GM03348 (cell line): Measurements from ENCODE around the gene BRD1.

Source experiments
- DNase-seq: peaks from one replicate; pipeline ENCODE4 v3.0.0; 2012; ENCODE audit warnings: low spot score

The BRD1 gene

DNA sequence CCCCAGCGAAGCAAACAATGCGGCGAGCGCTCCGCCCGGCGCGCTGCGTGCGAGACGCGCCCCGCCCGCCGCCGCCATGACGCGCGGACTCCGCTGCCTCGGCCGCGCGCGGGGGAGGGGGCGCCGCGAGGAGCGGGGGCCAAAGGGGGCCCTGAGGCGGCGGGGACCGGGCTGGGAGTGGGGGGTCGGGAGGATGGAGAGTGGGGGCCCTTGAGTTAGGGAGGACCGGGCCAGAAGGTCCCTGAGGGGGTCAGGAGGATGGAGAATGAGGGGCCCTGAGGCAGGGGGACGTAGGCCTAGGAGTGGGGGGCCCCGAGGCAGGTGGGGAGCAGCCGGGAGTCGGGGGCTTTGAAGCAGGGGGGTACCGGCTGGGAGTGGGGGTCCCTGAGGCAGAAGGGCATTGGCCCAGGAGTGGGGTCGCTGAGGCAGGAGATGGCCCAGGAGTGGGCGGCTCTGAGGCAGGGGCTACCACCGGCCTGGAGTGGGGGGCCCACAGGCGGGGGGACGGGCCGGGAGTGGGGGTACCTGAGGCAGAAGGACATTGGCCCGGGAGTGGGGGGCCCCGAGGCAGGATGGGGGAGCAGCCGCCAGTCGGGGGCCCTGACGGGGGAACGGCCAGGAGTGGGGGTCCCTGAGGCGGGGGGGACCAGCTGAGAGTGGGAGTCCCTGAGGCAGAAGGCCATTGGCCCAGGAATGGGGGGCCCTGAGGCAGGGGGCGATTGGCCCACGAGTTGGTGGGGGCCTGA, at the start of gene BRD1:
Gene BRD1, minus strand, starts transcription at position 21 of the 746 bp plus-strand sequence. CDS start 3,556 bp downstream, outside the sequence.
- DNase-seq: peak; percentile 92

DNA sequence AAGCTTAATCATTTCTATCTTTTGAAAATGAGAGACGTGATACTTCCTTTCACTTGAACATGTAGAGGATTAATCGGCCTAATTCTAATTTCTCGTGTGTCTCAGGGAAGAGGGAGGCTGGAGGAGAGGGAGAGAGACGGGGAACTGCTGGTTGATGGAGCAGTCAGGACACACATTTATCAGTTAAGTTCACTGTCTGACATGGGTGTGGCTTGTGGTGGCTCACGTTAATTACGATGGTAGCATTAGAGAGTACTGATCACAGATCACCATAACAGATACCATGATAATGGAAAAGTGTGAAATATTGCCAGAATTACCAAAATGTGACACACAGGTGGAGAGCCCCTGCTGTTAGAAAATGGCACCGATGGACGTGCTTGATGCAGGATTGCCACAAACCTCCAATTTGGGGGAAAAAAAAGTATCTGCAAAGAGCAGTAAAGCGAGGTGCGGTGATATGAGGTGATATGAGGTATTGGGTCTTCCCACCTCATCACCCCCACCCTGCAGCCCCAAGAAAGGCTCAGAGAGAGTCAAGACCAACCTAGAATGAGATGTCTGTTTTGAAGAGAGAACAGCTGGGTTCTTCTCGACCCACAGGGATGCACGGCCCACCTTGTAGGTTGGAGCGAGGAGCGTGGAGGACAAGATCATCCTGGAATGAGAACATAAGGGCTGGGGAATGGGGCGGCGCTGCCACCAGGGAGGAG, 45.7 kb upstream of the BRD1 start:
- no peak for DNase-seq

DNA sequence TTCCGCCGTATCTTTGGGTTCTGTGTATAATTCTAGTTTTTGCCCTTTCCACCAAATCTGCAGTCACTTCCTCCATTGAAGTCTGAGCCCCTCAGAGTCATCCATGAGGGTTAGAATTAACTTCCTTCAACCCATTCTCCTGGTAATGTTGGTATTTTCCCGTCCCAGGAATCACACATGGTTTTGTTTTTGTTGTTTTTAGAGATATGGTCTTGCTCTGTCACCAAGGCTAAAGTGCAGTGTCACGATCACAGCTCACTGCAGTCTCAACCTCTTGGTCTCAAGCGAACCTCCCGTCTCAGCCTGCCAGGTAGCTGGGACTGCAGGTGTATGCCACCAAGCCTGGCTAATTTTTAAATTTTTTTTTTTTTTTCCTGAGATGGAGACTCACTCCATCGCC, 44.7 kb upstream of the BRD1 start:
- DNase-seq: no peak

DNA sequence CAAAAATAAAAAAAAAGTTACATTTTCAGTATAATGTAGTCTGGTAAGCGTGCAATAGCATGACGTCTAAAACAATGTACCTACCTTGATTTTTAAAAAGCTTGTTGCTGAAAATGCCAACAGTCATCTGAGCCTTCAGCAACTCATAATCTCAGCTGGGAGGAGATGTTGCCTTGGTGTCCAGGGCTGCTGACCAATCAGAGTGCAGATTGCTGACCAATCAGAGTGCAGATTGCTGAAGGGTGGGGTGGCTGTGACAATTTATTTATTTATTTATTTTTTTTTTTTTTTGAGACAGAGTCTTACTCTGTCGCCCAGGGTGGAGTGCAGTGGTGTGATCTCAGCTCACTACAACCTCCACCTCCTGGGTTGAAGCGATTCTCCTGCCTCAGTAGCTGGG, 43.8 kb upstream of the BRD1 start:
- DNase-seq: no peak

DNA sequence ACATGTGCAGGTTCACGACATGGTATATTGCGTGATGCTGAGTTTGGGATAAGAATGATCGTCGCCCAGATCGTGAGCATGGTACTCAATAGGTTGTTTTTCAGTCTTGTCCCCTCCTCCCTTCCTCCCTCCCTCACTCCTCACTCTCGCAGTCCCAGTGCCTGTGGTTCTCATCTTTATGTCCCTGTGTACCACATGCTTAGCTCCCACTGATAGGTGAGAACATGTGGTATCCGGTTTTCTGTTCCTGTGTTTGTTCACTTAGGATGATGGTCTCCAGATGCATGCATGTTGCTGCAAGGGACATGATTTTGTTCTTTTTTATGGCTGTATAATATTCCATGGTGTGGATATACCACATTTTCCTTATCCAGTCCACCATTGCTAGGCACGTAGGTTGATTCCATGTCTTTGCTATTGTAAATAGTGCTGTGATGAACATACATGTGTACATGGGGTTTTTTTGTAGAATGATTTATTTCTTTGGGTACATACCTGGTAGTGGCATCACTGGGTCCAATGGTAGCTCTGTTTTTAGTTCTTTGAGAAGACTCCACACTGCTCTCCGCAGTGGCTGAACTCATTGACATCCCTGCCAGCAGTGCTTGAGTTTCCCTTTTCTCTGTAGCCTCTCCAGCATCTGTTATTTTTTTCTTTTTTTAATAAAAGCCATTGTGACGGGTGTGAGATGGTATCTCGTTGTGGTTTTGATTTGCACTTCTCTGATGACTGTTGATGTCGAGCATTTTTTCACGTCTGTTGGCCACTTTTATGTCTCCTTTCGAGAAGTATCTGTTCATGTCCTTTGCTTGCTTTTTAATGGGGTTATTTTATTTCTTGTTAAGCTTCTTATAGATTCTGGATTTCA, 42.4 kb upstream of the BRD1 start:
- no peak for DNase-seq

DNA sequence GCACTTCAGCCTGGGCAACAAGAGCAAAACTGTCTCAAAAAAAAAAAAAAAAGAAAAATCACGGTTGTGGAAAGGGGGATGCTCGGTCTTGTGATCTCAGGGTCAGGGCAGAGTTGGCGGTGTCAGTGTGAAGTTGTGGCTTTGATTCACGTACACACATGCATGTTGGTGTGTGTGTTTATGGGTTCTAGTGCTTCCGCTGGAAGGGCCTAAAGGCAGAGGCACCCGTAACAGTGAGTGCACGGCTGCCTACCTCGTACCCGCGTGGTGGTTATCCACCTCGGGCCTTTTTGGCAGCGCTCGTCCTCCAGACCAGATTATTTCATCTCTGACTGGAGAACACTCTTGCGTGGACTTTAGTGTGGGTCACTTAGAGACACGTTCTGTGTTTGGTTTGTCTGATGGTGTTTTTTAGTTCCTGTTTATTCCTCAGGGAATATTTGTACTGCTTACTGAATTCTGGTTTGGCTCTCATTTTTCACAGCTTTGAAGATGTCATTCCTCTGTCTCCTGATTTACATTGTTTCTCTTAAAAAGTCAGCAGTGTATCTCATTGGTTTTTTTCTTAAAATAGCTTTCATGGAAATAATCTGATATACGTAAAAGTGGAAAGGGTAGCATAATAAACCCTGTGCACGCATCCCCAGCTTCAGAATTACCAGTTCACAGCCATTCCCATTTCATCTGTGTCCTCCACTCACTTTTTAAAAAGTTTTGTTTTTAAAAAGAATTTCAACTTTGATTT, 41.6 kb upstream of the BRD1 start:
- DNase-seq: no peak

DNA sequence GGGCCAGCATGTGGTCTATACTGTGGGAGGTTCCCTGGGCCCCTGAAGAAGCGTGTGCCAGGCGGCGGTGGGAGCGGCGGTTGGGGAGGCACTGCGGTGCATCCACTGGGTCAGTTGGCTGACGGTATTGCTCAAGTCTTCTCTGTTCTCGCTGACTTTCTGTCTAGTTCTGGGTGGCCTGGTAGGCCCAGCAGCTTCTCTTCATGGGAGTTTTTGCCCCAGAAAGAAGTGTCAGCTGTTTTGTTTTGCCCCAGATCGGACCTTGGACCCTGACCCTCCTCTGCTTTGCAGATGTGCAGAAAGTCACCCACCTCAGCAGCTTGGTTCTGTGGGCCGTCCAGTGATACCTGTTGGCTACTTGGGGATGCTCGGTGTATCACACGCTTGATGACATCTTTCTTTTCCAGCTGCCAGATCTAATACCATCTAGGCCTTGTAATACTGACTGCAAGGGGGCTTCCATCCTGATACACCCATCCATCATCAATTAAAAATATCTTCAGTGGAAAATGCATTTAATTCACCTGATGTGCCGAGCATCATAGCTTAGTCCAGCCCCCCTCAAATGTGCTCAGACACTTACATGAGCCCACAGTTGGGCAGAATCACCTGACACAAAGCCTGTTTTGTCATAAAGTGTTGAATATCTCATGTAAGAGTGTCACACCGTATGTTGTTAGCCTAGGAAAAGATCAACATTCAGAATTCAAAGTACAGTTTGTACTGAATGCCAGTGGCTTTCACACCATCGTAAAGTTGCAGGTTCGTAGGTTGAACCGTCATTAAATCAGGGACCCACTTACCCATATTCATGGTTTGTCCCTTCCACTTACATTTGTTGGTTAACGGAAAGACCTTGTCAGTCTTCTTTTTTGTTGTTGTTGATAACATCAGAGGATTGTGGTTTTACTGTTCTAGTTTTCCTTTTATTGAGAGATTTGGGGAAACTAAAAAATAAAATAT, 39.9 kb upstream of the BRD1 start:
- no peak for DNase-seq

DNA sequence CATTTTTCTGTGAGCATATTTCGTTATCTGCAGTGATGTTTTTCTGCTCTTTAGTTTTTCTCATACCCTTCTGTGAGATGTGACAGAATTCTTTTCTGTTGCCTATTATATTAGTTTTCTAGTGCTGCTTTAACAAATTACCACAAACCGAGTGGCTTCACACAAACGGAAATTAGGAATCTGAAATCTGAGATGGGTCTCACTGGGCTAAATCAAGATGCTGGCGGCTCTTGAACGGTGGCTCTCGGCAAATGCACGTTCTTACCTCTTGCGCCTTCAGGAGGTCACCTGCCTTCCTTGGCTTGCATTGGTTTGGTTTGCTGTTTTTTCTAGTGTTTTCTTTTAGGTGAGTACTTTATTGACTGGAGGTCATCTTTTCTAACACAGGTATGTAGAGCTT, 39.0 kb upstream of the BRD1 start:
- no peak for DNase-seq

DNA sequence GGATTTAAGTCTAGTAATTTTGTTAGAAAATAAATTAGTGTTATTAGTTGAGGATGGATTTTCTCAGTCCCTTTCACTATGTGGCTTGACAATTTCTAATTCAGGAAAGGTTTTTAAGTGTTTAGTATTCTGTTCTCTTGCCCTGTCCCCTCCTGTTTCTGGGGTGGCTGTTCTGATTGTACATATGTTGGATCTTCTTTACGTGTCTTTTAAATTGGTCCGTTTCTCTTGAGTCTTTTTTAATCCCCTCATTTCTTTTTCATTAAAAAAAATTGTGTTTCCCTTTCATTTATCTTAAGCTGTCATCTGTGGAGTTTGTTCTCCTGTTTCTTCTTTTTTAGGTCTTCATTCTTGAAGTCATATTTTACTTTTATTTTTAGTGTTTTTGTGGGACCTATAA, 38.5 kb upstream of the BRD1 start:
- no peak for DNase-seq

DNA sequence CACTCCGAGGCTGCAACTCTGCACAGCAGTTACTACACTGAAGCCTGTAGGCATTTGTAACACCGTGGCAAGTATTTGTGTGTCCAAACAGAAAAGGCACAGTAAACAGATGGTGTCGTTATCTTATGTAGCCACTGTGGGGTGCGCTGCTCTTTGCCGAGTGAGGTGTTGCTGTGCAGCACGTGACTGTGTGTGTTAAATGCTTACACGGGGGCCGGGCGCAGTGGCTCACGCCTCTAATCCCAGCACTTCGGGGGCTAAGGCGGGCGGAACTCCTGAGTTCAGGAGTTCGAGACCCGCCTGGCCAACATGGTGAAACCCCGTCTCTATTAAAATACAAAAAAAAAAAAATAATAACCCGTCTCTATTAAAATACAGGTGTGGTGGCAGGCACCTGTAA, 37.5 kb upstream of the BRD1 start:
- no peak for DNase-seq

DNA sequence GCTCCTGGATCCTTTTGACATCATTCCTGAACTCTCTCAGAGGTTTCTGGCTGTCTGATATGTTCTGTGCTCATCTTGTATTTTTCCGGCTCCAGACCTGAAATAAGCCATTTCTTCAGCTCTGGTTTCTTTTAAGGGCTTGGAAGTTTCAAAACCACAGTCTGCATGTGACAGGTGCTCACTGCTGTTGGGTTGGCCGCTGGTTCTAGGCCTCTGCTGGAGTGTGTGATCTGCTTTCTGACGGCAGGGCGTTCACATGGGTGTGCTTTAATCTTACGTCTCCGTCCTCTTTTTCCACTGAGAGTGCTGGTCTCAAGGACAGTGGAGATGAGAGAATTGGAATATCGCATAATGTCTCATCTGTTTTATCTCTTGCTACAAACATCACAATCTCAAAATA, 36.3 kb upstream of the BRD1 start:
- DNase-seq: no peak

DNA sequence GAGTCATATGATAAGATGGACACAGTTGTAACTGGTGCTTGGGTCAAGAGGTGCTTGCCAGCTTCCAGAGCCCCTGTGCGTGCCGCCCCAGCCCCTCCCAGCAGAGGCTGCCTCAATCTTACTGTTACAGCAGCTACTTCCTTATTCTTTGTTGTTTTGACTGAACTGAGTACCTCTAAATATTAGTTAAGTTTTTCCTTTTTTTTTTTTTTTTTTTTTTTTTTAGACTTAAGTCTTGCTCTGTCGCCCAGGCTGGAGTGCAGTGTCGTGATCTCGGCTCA, 34.8 kb upstream of the BRD1 start:
- no peak for DNase-seq

DNA sequence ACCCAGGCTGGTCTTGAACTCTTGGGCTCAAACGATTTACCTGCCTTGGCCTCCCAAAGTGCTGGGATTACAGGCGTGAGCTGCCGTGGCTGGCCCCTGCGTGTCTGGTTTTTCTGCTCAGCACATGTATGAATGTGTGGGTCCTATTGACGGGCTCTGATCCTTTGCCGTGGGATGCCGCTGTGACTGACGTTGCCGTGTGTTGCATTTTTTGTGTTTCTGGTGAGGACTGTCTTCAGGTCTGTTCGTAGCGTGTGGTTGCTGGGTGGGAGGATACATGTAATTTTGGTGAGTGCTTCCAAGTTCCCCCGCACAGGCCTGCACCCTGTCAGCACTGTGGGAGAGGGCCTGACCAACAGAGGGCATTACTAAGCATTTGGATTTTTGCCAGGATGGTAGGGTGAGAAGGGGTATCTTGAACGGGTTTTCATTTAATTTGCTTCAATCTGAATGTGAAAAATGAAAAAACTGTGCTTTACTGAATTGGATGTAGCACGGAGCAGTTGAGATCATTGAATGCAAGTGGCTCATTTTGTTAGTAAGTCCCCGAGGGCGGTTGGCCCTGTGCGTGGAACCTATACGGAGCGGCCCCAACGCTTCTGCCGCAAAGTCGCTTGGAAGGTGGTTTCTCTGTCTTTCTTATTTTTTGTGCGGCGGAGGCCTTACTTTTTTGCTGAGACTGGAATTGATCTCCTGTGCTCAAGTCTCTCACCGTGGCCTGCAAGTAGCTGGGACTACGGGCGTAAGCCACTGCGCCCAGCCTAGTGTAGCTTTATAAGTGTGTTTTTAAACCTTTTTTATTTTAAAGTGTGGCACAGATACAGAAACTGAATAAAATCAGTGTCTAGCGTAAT, 34.2 kb upstream of the BRD1 start:
- no peak for DNase-seq

DNA sequence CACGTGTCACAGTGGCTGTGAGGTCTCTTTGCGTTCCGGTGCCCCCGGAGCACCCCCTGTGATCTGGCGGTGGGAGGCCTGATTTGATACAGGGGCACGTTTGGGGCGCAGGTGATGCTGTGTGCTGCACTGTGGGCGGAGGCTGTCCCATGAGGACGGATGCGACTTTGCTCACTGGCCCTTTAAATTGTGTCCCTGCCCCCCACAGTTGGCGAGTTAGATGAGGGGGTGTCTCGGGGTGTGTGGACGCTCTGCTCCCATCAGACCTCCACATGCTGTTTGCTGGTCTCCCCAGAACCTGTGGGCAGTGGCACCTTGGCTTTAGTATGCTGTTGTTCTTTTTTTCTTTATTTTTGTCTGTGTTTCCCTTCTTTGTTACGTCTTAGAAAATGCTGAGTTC, 31.2 kb upstream of the BRD1 start:
- DNase-seq: no peak

DNA sequence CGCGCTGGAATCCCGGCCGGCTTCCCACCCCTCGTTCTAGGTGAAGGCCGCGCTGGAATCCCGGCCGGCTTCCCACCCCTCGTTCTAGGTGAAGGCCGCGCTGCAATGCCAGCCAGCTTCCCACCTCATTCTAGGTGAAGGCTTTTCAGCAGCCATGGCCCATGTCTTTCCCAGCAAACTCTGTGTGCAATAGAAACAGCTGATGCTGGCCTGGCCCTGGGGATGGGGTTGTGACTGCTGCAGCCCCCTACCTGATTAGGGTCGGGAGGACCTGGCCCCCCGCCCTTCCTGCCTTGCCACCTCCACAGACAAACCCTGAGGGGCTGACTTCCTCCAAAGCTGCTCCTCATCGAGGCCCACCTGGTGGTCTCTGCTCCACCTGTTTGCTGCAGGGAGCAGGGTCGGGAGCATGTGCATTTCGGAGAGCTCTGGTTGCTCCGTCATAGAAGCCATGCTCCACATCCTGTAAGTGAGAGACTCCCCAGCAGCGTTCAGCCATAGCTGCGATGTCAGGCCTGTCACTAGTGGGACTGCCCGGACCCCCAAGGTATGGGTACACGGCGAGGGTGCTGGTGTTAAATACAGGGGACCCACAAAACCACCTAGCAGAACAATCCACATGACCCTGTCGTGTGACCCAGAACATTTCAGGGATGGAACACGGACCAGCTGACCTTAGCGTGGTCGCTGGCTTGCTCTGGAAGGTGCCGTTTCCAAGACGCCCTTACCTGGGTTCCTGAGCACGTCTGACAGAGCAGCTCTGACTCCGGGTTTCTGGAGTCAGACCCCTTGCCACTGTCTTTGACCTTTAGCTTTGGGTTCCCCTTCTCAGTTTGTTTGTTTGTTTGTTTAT, 29.3 kb upstream of the BRD1 start:
- no peak for DNase-seq

DNA sequence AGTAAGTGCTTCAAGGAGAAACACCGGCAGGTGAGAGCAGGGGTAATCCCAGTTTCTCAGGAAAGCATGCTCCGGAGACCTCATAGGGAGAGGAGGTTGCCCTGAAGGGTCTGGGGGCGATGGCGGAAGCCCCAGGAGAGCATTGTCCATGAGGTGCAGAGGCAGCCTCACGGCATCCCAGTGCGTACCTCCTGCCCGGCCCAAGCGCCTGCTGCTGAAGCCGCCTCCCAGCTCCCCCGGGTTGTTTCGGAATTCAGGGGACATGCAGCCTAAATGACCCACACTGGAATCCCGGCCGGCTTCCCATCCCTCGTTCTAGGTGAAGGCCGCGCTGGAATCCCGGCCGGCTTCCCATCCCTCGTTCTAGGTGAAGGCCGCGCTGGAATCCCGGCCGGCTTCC, 28.7 kb upstream of the BRD1 start:
- no peak for DNase-seq

DNA sequence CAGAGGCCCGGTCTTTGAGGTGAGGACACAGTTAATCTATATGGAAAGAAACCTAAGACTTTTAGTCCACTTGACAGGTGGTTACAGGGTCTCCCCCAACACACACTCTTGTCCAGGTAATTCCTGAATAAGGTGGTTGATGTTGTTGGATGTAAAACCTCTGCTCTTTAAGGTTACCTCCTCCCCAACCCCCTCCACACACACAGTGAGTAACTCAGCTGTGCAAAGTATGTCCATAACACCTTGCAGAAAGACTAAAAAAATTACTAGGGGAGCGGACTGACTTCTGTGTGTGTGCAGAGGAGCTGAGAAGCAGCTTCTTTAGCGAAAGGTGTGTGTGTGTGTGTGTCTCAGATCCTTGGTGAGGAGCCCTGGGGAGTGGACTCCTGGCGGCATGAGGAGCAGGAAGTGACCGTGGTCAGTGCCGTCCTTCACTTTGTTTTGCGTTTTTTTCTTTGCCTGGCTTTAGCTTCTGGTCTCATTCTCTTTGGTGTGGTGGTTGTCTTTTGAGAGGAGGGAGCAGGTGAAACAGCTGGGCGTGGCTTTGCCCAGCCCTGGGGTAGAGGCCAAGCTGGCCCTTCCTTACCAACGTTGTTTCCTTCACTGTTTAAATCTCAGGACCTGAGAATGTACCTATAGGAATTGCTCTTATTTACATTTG, 27.7 kb upstream of the BRD1 start:
- no peak for DNase-seq

DNA sequence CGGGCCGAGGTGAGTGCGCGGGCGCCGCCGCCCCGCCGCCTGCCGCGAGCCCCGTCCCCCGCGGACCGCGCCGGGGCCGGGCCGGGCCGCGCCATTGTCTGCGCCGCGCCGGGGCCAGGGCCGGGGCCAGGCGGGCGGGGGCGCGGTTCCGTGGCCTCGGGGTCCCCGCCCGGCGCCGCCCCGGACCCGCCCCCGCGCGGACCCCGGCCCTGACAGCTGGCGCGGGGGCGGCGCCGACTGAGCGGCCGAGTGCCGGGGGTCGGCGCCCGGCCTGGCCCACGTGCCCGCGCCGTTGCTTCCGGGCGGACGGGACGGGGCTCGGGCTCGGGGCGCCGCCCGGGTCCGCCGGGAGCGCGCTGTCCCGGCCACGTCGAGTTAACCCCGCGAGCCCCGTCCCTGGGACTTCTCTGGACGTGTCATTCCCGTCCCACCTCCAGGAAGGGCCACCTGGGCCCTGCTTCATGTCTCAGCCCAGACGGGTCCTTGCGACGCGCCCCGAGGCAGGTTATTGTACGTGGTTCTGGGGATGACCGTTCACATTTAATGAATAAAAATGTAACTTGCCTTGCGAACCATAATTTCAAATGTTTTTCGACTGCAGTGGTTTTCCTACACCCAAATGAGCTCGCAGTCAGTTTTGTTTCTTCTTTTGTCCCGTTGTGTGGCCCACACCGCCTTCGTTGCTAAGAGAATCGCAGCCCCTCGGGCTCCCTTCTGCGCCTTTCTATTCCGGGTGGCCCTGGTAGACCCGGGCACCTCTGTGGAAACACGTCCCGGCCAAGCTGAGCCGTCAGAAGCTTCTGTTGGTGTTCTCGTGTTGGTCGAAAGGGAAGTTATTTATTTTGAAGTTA, 26.5 kb upstream of the BRD1 start:
- peak; percentile 54 for DNase-seq
